ENCODE results near the gene RNF186.
"Not testable (repeated sequence)": the region's sequence is repeated elsewhere in the genome, so short reads cannot be mapped to it uniquely, and the experiment has no call there.

RNF186 gene

DNA sequence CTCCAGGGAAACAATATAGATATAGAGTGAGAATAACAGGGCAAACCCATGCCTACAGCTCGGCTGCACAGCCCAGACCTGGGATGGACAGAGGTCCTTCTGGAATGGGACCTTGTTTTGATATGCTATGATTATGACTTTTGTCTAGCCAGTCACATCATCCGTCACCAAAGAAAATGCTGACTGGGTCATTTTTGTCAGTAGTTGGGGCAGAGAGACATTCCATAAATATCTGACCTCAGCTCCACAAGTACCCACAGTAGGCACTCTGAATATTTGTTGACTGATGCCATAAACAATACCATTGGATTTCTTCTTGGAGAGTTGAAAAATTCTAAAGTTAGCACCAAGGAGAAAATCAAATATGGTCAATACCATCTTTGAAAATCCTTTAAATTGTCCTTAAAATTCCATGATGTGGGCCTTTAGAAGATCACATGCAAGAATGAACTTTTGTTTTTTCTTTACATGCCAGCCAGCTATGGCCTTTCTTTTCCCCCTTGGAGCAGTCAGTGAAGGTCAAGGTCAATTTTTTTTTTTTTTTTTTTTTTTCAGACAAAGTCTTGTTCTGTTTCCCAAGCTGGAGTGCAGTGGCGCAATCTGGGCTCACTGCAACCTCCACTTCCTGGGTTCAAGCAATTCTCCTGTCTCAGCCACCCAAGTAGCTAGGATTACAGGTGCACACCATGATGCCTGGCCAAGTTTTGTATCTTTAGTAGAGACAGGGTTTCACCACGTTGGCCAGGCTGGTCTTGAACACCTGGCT is 22.7 kb downstream of the RNF186 start:
- no peak for DNase-seq

DNA sequence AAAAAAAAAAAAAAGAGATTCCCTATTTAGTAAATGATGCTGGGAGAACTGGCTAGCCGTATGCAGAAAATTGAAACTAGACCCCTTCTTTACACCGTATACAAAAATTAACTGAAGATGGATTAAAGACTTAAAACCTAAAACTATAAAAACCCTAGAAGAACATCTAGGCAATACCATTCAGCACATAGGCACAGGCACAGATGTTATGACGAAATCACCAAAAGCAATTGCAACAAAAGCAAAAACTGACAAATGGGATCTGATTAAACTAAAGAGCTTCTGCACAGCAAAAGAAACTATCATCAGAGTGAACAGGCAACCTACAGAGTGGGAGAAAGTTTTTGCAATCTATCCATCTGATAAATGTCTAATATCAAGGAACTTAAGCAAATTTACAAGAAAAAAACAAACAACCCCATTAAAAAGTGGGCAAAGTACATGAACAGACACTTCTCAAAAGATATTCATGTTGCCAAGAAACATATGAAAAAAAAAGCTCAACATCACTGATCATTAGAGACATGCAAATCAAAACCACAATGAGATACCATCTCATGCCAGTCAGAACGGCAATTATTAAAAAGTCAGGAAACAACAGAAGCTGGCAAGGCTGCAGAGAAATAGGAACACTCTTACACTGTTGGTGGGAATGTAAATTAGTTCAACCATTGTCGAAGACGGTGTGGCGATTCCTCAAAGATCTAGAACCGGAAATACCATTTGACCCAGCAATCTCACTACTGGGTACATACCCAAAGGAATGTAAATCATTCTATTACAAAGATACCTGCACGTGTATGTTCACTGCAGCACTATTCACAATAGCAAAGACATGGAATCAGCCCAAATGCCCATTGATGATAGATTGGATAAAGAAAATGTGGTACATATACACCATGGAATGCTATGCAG is 24.8 kb downstream of the RNF186 start:
- not testable (repeated sequence) for DNase-seq

- no peak for DNase-seq
These were observed 28.1 kb downstream of the RNF186 start for GRCh38 chr1:19786988-19787423.

DNA sequence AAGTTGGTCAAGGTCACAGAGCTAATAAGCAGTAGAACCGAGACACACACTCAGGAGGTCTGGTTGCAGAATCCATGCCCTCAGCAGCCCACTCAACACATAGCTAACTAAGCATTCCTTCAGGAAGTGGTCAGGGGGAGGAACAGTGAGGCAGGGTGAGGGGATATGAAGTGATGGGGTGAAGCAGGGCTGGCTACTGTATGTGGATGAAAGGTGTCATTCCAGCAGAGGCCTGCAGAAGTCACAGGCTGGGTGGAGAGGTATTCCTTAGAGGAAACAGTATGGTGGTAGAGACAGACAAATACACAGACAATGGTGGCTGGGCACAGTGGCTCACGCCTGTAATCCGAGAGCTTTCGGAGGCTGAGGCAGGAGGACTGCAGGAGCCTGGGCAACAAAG is 29.4 kb downstream of the RNF186 start:
- DNase-seq, result no peak

GRCh38 chr1:19780267-19780877 is 34.7 kb downstream of the RNF186 start:
- no peak for DNase-seq

GRCh38 chr1:19776933-19777332 is 38.1 kb downstream of the RNF186 start:
- DNase-seq, result no peak

- no peak for DNase-seq
These were observed 38.8 kb downstream of the RNF186 start for GRCh38 chr1:19776287-19776686.

GRCh38 chr1:19775831-19776230 is 39.3 kb downstream of the RNF186 start:
- no peak for DNase-seq

GRCh38 chr1:19775317-19775716 is 39.8 kb downstream of the RNF186 start:
- no peak for DNase-seq

- DNase-seq, result no peak
These were observed 40.8 kb downstream of the RNF186 start for GRCh38 chr1:19774180-19774785.

- no peak for DNase-seq
These were observed 41.6 kb downstream of the RNF186 start for GRCh38 chr1:19773485-19773884.

- no peak for DNase-seq
These were observed 43.0 kb downstream of the RNF186 start for GRCh38 chr1:19772053-19772452.

DNA sequence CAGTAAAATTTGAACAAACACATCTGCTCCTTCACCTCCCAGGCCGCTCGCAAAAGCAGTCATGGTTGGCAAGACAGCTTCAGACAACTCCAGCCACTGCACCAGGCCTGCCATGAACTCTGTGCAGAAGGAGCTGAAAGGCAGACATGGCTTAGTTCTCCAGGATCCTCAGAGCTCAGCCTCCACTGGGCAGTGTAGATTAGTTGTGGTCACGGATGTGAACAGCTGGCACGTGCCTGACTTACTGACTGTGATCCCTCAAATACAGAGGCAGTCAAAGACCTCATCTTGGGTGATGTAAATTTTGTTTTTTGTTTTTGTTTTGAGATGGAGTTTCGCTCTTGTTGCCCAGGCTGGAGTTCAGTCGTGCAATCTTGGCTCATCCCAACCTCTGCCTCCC is 43.7 kb downstream of the RNF186 start:
- no peak for DNase-seq

GRCh38 chr1:19770436-19771190 is 44.5 kb downstream of the RNF186 start:
- DNase-seq, result no peak

GRCh38 chr1:19769211-19769932 is 45.7 kb downstream of the RNF186 start:
- DNase-seq, result no peak

- DNase-seq, result no peak
These were observed 46.5 kb downstream of the RNF186 start for GRCh38 chr1:19768353-19769210.

DNA sequence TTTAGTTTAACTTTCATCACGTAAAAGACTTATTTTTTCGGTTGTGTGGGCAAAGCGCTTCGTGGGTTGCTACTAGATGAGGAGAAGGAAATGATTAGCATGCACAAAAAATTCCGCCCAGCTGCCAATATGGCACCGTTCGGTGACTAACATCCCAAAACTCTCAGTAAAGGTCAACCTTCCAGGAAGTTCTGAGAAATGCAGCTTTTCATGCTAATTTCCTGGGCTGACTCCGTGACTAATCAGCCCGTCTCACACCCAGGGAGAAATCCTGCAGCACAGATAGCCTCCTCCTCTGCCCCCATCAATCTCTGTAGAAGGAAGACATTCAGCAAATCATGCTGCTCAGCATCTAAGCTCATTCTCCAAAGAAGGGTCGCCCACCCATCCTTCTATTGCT is 49.5 kb downstream of the RNF186 start:
- DNase-seq, result no peak

GRCh38 chr1:19764848-19765247 is 50.2 kb downstream of the RNF186 start:
- DNase-seq, result no peak

Data from effector CD4-positive, alpha-beta T cell (primary cell).